ENCODE measurements around the gene DTWD2. TPM values are rescaled to one million over a fixed set of nuclear protein-coding genes. Genes with fewer than 3 reads are reported as not detected.

The DTWD2 gene
- total and polyA plus RNA-seq, 2 of the 4 experiments (the other 2 are of a cell fraction): 1.2 to 1.8 TPM

- no peak for DNase-seq
- ATAC-seq (ENCODE audit: low read depth): no peak
- no peak overlapping the region for H3K27ac ChIP-seq (ENCODE audit: insufficient read depth, low read length)
- H2BK120ac ChIP-seq (ENCODE audit: low read depth, low read length): no peak overlapping the region
- no peaks in the 10 kb centered on the region for H3K27me3 ChIP-seq (ENCODE audit: control insufficient read depth, insufficient read depth, low read length)
- in situ Hi-C loops (cut with MboI; ENCODE audit: low sequenced_read_pairs): no loop called here
- H3K9me3 ChIP-seq (ENCODE audit: control insufficient read depth, insufficient read depth, low read length): no peaks in the 10 kb centered on the region
- no peak overlapping the region for H2BK15ac ChIP-seq (ENCODE audit: low read depth, low read length)
- H3K14ac ChIP-seq (replicated peaks; ENCODE audit: low read depth, low read length): no peak overlapping the region
- ChIA-PET POLR2A (ENCODE audit: unreplicated experiment) (no interaction called here), CTCF (no interaction called here)
- no peak overlapping the region for H4K91ac ChIP-seq (ENCODE audit: insufficient read depth, low read depth, low read length)
- no peak overlapping the region for H4K8ac ChIP-seq (ENCODE audit: low read depth in 2 of 2, low read length in 2 of 2)
- H2BK5ac ChIP-seq (ENCODE audit: low read depth, low read length, poor library complexity, severe bottlenecking): no peak overlapping the region
- no peak overlapping the region for H4K5ac ChIP-seq (ENCODE audit: low read depth, low read length)
- H3K56ac ChIP-seq (ENCODE audit: extremely low read depth, insufficient read depth, low read length): no peak overlapping the region
- H3K4me2 ChIP-seq (ENCODE audit: low read depth, low read length): no peak overlapping the region
- H2AK9ac ChIP-seq (replicated peaks; ENCODE audit: low read depth, low read length, poor library complexity): no peak overlapping the region
- H3K23ac ChIP-seq (ENCODE audit: low read depth, low read length): no peak overlapping the region
- no peak overlapping the region for H2AK5ac ChIP-seq (ENCODE audit: low read depth, low read length)
- no peaks in the 10 kb centered on the region for H3K4me1 ChIP-seq (ENCODE audit: control insufficient read depth, insufficient read depth, low read length)
- no peak overlapping the region for H3K4ac ChIP-seq (ENCODE audit: low read depth, low read length)
- no peaks in the 10 kb centered on the region for H3K36me3 ChIP-seq (ENCODE audit: control insufficient read depth, insufficient read depth, low read length)
- no peaks in the 10 kb centered on the region for H4K20me1 ChIP-seq (ENCODE audit: insufficient read depth, low read length)
- dilution Hi-C loops (cut with HindIII; ENCODE audit: low sequenced_read_pairs, unreplicated experiment): no loop called here
- H3K18ac ChIP-seq (ENCODE audit: low read depth, low read length): no peak overlapping the region
- H3K4me3 ChIP-seq (ENCODE audit: insufficient read depth, low read depth, low read length): no peak overlapping the region
- no TSS peak for BruUV-seq (replicated peaks)
- no peaks in the 10 kb centered on the region for H3K9me1 ChIP-seq (ENCODE audit: insufficient read depth, low read length)
- no peaks in the 10 kb centered on the region for H3K79me1 ChIP-seq (ENCODE audit: low read depth in 1 of 2, low read length in 2 of 2)
- no peak overlapping the region for H2AFZ ChIP-seq (replicated peaks; ENCODE audit: low read length, poor library complexity)
- H3K9ac ChIP-seq (ENCODE audit: low read depth, low read length): no peak overlapping the region
- intact Hi-C loops (cut with micrococcal nuclease): no loop called here
- TF ChIP-seq USF2 (IDR thresholded peaks at IDR 0.05; ENCODE audit: low read depth, low read length) (no peak), BHLHE40 (IDR thresholded peaks at IDR 0.05; ENCODE audit: low read depth, low read length) (no peak), MXI1 (IDR thresholded peaks at IDR 0.05; ENCODE audit: borderline replicate concordance, low read depth, low read length) (no peak), NFE2L2 (IDR thresholded peaks at IDR 0.05; ENCODE audit: low read depth, low read length) (no peak), ELK1 (IDR thresholded peaks at IDR 0.05; ENCODE audit: borderline replicate concordance, low read depth, low read length) (no peak), CEBPB (IDR thresholded peaks at IDR 0.05; ENCODE audit: low read depth, low read length) (no peak), CTCF (conservative IDR thresholded peaks at IDR 0.05; ENCODE audit: low read depth, low read length) (no peak), SMC3 (IDR thresholded peaks at IDR 0.05; ENCODE audit: low read depth, low read length) (no peak), RCOR1 (IDR thresholded peaks at IDR 0.05; ENCODE audit: insufficient replicate concordance, low read length) (no peak), POLR2A (IDR thresholded peaks at IDR 0.05; ENCODE audit: low read depth, low read length) (no peak), RAD21 (IDR thresholded peaks at IDR 0.05; ENCODE audit: low read length) (no peak), FOS (IDR thresholded peaks at IDR 0.05; ENCODE audit: low read depth, low read length) (no peak)
- no peak overlapping the region for H2BK20ac ChIP-seq (ENCODE audit: low read depth, low read length)
Measured at GRCh38 chr5:118981783-118982182, 6.6 kb downstream of the DTWD2 start.
